Thyroid gland (tissue), 4 donors: Measurements from ENCODE around the gene CACNA2D3. TPM values are rescaled to one million over a fixed set of nuclear protein-coding genes. Genes with fewer than 3 reads are reported as not detected.

Experiments
- DNase-seq, 2 donors: peaks; one replicate each; pipeline ENCODE4 v3.0.0-alpha.2; 2019
- H3K27ac ChIP-seq, 3 donors: fragments of 200-600 bp; sonication (generic); 1 replicate in 2 of 3; 2 replicates in 1 of 3; pipeline ENCODE4 v1.5.1; 2016 to 2019; ENCODE audit warnings: mild to moderate bottlenecking in 1 of 3, moderate library complexity in 1 of 3
- H3K27me3 ChIP-seq: fragments of 200-600 bp; sonication (generic); one replicate; pipeline ENCODE4 v1.5.1; 2019
- H3K36me3 ChIP-seq, 2 donors: fragments of 200-600 bp; sonication (generic); one replicate each; pipeline ENCODE4 v1.5.1; 2016 to 2019
- H3K4me1 ChIP-seq, 2 donors: fragments of 200-600 bp; sonication (generic); one replicate each; pipeline ENCODE4 v1.5.1; 2017 to 2019
- H3K4me3 ChIP-seq, 3 donors: fragments of 200-600 bp; sonication (generic); replicated peaks in 1 of 3; 1 replicate in 2 of 3; 2 replicates in 1 of 3; pipeline ENCODE4 v1.5.1; 2016; ENCODE audit warnings: mild to moderate bottlenecking in 1 of 3
- H3K9me3 ChIP-seq: fragments of 200-600 bp; sonication (generic); one replicate; pipeline ENCODE4 v1.5.1; 2017
- CTCF ChIP-seq, 6 experiments: fragments of 200-600 bp in 3 of 6; fragments of 450-650 bp in 3 of 6; sonication (generic) in 3 of 6; IDR thresholded peaks; one replicate each; pipeline ENCODE4 v1.5.1; 2016 to 2019; ENCODE audit warnings: antibody characterized with exemption in 6 of 6, mild to moderate bottlenecking in 2 of 6, inconsistent platforms in 1 of 6, moderate library complexity in 1 of 6
- POLR2A ChIP-seq, 2 donors: fragments of 450-650 bp; IDR thresholded peaks; one replicate each; pipeline ENCODE4 v1.6.1; 2017; ENCODE audit warnings: antibody characterized with exemption in 2 of 2, mild to moderate bottlenecking in 2 of 2, moderate library complexity in 1 of 2
- WGBS, 2 donors: methylation state at CpG; one replicate each; pipeline ENCODE4 v1.1.5; 2017; 5-methylcytosine and 5-hydroxymethylcytosine counted together
- intact Hi-C: fragments of 100-400 bp; cut with DNase I; formaldehyde crosslinking; loops from one replicate; pipeline ENCODE4 v1.15.1; 2023
- total RNA-seq, 4 donors: library from RNA; depleted of rRNA; stranded (reverse); fragments of >200 nt; gene quantifications; one replicate each; pipeline ENCODE4 v1.2.3, GENCODE V29; 2016

CACNA2D3 gene
- total RNA-seq, 4 donors from 2014 or later = 2.9 to 4.8 (median 4.5) TPM

- no peaks in the 10 kb centered on the region for H3K4me1 ChIP-seq
- whole genome bisulfite sequencing, 2 donors = 90 to 92% methylated on average over 2 of the region's 2 CpGs
- H3K4me3 ChIP-seq = no peak overlapping the region
- no peaks in the 10 kb centered on the region for H3K36me3 ChIP-seq
- no peaks in the 10 kb centered on the region for H3K27me3 ChIP-seq
- TF ChIP-seq POLR2A (IDR thresholded peaks at IDR 0.05) (no peak), CTCF (IDR thresholded peaks at IDR 0.05) (no peak)
- no peak overlapping the region for H3K27ac ChIP-seq
- DNase-seq = no peak
- H3K9me3 ChIP-seq = no peaks in the 10 kb centered on the region
- intact Hi-C loops = no loop called here
Observed at GRCh38 chr3:54593653-54594052, 471.3 kb downstream of the CACNA2D3 start.

GRCh38 chr3:54596087-54596486 lies 473.7 kb downstream of the CACNA2D3 start:
- Histone ChIP-seq H3K36me3 (no peaks in the 10 kb centered on the region), H3K4me1 (peaks cover 9 to 20% of the 10 kb centered on the region in 2 donors), H3K27ac (no peak overlapping the region), H3K27me3 (no peaks in the 10 kb centered on the region), H3K9me3 (no peaks in the 10 kb centered on the region), H3K4me3 (no peak overlapping the region)
- TF ChIP-seq POLR2A (IDR thresholded peaks at IDR 0.05) (no peak), CTCF (IDR thresholded peaks at IDR 0.05) (no peak)
- no peak for DNase-seq
- WGBS, 2 donors = 95 to 98% methylated on average over 4 of the region's 4 CpGs
- intact Hi-C loops = no loop called here

- TF ChIP-seq POLR2A (IDR thresholded peaks at IDR 0.05) (no peak), CTCF (IDR thresholded peaks at IDR 0.05) (peak in 2 of 6 experiments; percentile 18 to 32)
- Histone ChIP-seq H3K4me1 (peaks cover 9 to 20% of the 10 kb centered on the region in 2 donors), H3K4me3 (no peak overlapping the region), H3K9me3 (no peaks in the 10 kb centered on the region), H3K27me3 (no peaks in the 10 kb centered on the region), H3K27ac (peak overlapping the region; percentile 32 to 45 (median 41)), H3K36me3 (no peaks in the 10 kb centered on the region)
- WGBS, 2 donors = 28 to 32% methylated on average over 9 of the region's 9 CpGs
- intact Hi-C loops = no loop called here
- DNase-seq = peak; percentile 97
Observed at GRCh38 chr3:54599716-54600115, 477.4 kb downstream of the CACNA2D3 start.

- H3K27ac ChIP-seq = peak overlapping the region in 1 of 3 donors; percentile 32
- 46 to 67% methylated on average over 12 of the region's 12 CpGs for WGBS, 2 donors
Observed at GRCh38 chr3:54600441-54601204, 478.3 kb downstream of the CACNA2D3 start.

More at GRCh38 chr3:54600441-54601204, 478.3 kb downstream of the CACNA2D3 start:
- Histone ChIP-seq H3K27me3 (no peaks in the 10 kb centered on the region), H3K4me3 (no peak overlapping the region), H3K4me1 (peaks cover 9 to 20% of the 10 kb centered on the region in 2 donors), H3K36me3 (no peaks in the 10 kb centered on the region), H3K9me3 (no peaks in the 10 kb centered on the region)
- TF ChIP-seq CTCF (IDR thresholded peaks at IDR 0.05) (no peak), POLR2A (IDR thresholded peaks at IDR 0.05) (no peak)
- DNase-seq = peak; percentile 39 to 40
- intact Hi-C loops = no loop called here
